Testis (tissue), 3 donors: ENCODE data around the gene MYLK. TPM values are rescaled to one million over a fixed set of nuclear protein-coding genes. Genes with fewer than 3 reads are reported as not detected.

ENCODE experiments used
- DNase-seq: peaks from one replicate; pipeline ENCODE4 v3.0.0-alpha.2; 2019
- H3K27ac ChIP-seq, 2 donors: fragments of 200-600 bp; sonication (generic); one replicate each; pipeline ENCODE4 v1.5.1; 2019
- H3K27me3 ChIP-seq: fragments of 200-600 bp; sonication (generic); one replicate; pipeline ENCODE4 v1.5.1; 2019
- H3K36me3 ChIP-seq: fragments of 200-600 bp; sonication (generic); one replicate; pipeline ENCODE4 v1.5.1; 2017; ENCODE audit warnings: low read depth; ENCODE audit errors: missing control alignments
- H3K4me1 ChIP-seq: fragments of 200-600 bp; sonication (generic); one replicate; pipeline ENCODE4 v1.5.1; 2019
- H3K4me3 ChIP-seq, 2 donors: fragments of 200-600 bp; sonication (generic); one replicate each; pipeline ENCODE4 v1.5.1; 2017 to 2019
- H3K9me3 ChIP-seq: fragments of 200-600 bp; sonication (generic); one replicate; pipeline ENCODE4 v1.5.1; 2017
- POLR2A ChIP-seq: fragments of 450-650 bp; IDR thresholded peaks from one replicate; pipeline ENCODE4 v1.6.1; 2017; ENCODE audit warnings: antibody characterized with exemption, mild to moderate bottlenecking, moderate library complexity
- WGBS, 2 donors: methylation state at CpG; one replicate each; pipeline ENCODE4 v1.1.5; 2018; 5-methylcytosine and 5-hydroxymethylcytosine counted together
- intact Hi-C: fragments of 100-400 bp; cut with DNase I; formaldehyde crosslinking; loops from one replicate; pipeline ENCODE4 v1.15.1; 2023; ENCODE audit warnings: low total_unique reads
- polyA plus RNA-seq: library from polyadenylated mRNA; stranded (reverse); fragments of 350-450 nt; fragmentation: Illumina TruSeq; extraction: RNeasy Lipid Tissue Mini Kit (QIAGEN cat#74804); gene quantifications from one replicate; pipeline ENCODE4 v1.2.3, GENCODE V29; 2014; ENCODE audit warnings: low read depth, low replicate concordance; ENCODE audit not compliant: insufficient read depth
- total RNA-seq, 2 donors: library from RNA; depleted of rRNA; stranded (reverse); fragments of >200 nt; gene quantifications; one replicate each; pipeline ENCODE4 v1.2.3, GENCODE V29; 2016
- TF ChIP-seq, protein P1 (sequence below), 3 experiments: fragments of 450-650 bp in 2 of 3; fragments of 200-600 bp in 1 of 3; sonication (generic) in 1 of 3; IDR thresholded peaks; one replicate each; pipeline ENCODE4 v1.5.1; 2016 to 2019; ENCODE audit warnings: antibody characterized with exemption in 3 of 3, mild to moderate bottlenecking in 2 of 3, moderate library complexity in 1 of 3

MYLK gene
- total and polyA plus RNA-seq, 3 donors from 2014 or later, result 130 to 168 (median 151) TPM

DNA sequence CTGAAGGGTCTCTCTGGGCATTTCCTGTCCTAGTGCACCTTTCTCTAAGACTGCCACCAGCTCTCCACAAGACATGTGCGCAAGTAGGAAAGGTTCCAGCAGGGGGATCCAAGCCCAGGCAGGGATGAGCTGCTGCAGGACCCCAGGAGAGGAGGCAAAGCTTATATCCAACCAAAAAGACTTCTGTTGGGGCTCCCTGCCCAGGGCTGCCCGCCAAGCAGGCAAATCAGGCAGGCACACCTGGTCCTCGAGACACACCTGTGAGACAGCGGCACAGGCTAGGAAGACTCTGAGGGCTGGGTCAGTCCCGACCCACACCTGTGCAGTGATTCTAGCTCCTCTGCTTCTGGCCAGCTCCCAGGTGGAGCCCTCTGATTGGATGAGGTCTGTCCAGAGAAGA lies 80.6 kb downstream of the MYLK start:
- TF ChIP-seq, protein P1, sequence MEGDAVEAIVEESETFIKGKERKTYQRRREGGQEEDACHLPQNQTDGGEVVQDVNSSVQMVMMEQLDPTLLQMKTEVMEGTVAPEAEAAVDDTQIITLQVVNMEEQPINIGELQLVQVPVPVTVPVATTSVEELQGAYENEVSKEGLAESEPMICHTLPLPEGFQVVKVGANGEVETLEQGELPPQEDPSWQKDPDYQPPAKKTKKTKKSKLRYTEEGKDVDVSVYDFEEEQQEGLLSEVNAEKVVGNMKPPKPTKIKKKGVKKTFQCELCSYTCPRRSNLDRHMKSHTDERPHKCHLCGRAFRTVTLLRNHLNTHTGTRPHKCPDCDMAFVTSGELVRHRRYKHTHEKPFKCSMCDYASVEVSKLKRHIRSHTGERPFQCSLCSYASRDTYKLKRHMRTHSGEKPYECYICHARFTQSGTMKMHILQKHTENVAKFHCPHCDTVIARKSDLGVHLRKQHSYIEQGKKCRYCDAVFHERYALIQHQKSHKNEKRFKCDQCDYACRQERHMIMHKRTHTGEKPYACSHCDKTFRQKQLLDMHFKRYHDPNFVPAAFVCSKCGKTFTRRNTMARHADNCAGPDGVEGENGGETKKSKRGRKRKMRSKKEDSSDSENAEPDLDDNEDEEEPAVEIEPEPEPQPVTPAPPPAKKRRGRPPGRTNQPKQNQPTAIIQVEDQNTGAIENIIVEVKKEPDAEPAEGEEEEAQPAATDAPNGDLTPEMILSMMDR (IDR thresholded peaks at IDR 0.05), result no peak
- no peak for TF ChIP-seq POLR2A

DNA sequence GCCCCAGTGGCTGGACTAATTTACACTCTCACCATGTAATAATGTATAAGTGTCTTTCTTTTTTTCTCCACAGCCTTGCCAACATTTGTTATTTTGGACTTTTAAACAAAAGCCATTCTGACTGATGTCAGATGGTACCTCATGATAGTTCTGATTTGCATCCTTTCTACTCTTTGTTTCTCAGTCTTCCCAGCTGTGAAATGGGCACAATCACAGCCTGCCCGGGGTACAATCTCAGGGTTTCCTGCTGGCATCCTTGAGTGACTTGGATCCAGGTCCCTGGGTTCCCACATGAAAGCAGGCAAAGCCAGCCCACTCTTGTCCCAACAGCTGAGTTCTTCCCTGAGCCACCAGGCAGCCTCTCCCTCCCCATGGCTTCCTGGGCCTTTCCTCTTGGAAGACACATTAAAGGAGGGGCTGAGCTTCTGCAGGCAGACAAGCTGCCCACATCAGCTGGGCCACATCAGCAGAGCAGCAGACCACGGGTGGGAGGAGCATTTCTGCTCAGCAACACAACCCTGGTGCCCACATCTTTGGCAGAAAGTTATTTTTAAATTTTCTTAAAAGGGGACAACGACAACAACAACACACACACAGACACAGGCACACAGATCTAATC lies 82.0 kb downstream of the MYLK start:
- DNase-seq, result no peak
- TF ChIP-seq POLR2A, result no peak
- TF ChIP-seq, protein P1 (IDR thresholded peaks at IDR 0.05), result no peak
- Histone ChIP-seq H3K27me3 (no peaks in the 10 kb centered on the region), H3K27ac (no peak overlapping the region), H3K4me3 (no peak overlapping the region), H3K9me3 (no peaks in the 10 kb centered on the region), H3K4me1 (peaks cover 4% of the 10 kb centered on the region), H3K36me3 (no peaks in the 10 kb centered on the region)
- intact Hi-C loops, result no loop called here
- 77 to 92% methylated on average over 3 of the region's 3 CpGs for WGBS, 2 donors

More for the DNA sequence above, 80.6 kb downstream of the MYLK start:
- H3K27ac ChIP-seq, result no peak overlapping the region
- peaks cover 14% of the 10 kb centered on the region for H3K4me1 ChIP-seq
- H3K27me3 ChIP-seq, result no peaks in the 10 kb centered on the region
- intact Hi-C loops, result no loop called here
- H3K36me3 ChIP-seq, result no peaks in the 10 kb centered on the region
- DNase-seq, result no peak
- H3K4me3 ChIP-seq, result no peak overlapping the region
- no peaks in the 10 kb centered on the region for H3K9me3 ChIP-seq
- 71 to 85% methylated on average over 4 to 5 of the region's 5 CpGs for WGBS, 2 donors

DNA sequence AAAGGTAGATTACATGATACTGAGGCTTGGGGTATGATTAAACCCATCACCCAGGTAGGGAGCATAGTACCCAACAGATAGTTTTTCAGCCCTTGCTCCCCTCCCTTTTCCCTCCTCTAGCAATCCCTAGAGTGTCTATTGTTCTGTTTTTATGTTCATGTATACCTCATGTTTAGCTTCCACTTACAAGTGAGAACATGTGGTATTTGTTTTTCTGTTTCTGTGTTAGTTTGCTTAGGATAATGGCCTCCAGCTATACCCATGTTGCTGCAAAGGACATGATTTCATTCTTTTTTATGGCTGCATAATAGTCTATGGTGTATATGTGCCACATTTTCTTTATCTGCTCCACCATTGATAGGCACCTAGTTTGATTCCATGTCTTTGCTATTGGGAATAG lies 82.7 kb downstream of the MYLK start:
- Histone ChIP-seq H3K27me3 (no peaks in the 10 kb centered on the region), H3K4me1 (peaks cover 4% of the 10 kb centered on the region), H3K4me3 (no peak overlapping the region), H3K27ac (no peak overlapping the region), H3K9me3 (no peaks in the 10 kb centered on the region), H3K36me3 (no peaks in the 10 kb centered on the region)
- intact Hi-C loops, result no loop called here
- TF ChIP-seq POLR2A, result no peak
- TF ChIP-seq, protein P1 (IDR thresholded peaks at IDR 0.05), result no peak
- no peak for DNase-seq

DNA sequence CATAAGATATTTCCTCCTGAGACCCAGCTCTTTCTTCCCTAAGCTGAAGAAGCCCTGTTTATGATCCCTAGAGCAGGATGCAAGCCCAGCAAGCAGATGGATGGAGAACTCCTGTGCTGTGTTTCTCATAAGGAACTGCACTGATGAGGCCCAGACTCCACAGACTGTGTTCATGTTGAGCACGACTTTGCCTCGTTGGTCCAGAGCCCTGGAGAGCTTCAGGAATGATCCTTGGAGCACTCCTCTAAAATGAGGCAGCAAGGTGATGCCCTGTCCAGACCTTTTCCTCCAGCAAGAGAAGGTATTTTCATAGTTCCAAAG lies 83.8 kb downstream of the MYLK start:
- WGBS, 2 donors, result 61 to 69% methylated on average over 2 of the region's 2 CpGs
- Histone ChIP-seq H3K27ac (no peak overlapping the region), H3K4me1 (peaks cover 4% of the 10 kb centered on the region), H3K27me3 (no peaks in the 10 kb centered on the region), H3K4me3 (no peak overlapping the region), H3K9me3 (no peaks in the 10 kb centered on the region), H3K36me3 (no peaks in the 10 kb centered on the region)
- TF ChIP-seq, protein P1 (IDR thresholded peaks at IDR 0.05), result no peak
- no peak for TF ChIP-seq POLR2A
- DNase-seq, result no peak
- intact Hi-C loops, result no loop called here
